ENCODE data around the gene RALGAPA1.
"Not testable (repeated sequence)": the region's sequence is repeated elsewhere in the genome, so short reads cannot be mapped to it uniquely, and the experiment has no call there.

RALGAPA1 gene
- 106 to 128 (median 108) reads per million in 4 donors for total RNA-seq

DNA sequence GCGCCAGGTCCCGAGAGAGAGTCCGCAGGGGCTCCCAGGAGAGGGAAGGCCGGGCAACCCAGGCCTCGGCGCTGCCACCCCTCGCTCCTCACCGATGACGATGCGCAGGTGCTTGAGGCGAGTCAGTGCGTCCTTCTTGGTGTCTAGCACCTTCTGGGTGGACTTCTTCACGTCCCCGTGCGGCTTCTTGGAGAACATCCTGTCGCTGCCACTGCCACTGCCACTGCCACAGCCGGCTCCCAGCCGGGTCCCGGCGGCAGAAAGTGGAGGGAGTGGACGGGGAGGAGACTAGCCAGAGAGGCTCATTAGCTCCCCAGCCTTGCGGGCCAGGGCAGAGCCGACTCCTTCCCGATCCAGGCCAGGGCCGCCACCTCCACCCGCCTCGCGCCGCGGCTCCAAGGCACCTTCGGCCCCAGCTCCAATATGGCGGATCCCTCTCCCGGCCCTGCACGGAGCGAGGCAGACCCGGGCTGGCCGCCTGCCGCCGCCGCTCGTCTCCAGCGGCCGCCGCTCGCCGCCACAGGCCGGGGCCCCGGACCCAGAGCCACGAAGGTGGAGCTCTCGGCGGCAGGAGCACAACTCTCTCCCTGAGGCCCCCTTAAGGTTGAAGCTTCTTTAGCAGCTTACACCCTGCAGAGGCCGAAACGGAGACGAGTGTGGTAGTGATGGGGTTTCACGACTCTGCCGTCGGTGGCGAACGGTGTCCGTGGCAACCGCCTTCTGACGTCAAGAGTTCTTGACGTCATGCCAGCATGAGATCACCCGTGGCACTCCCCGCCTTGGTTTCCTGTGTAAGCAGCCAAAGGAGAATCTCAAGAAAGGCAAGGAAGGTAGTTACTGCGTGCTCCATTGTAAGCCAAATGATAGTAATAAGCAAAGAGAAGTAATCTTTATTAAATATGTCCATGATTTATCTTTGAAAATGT is at the start of gene RALGAPA1:
RALGAPA1 (minus strand) TSS at position 658 of the 926 bp plus-strand sequence; CDS start at position 198, 460 bp downstream.
- DNase-seq, result peak; percentile 88 to 98 (median 92)

DNA sequence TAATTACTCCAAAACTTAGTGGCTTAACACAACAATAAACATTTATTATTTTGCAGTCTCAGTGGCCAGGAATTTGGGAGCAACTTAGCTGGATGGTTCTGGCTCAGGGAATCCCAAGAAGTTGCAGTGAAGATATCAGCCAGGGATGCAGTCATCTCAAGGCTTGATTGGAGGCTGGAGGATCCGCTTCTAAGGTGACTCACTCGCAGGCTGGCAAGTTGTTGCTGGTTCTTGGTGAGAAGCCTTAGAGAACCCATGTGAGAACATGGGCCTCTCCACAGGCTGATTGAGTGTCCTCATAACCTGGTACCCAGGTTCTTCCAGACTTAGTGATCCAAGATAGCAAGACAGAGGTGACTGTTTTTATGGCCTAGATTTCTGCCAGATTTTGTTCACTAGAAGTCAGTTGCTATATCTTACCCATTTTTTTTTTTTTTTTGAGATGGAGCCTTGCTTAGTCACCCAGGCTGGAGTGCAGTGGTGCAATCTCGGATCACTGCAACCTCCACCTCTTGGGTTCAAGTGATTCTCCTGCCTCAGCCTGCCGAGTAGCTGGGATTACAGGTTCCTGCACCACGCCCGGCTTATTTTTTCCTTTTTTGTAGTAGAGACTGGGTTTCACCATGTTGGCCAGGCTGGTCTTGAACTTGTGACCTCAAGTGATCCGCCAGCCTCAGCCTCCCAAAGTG is 49.6 kb upstream of the RALGAPA1 start:
- no peak for DNase-seq

DNA sequence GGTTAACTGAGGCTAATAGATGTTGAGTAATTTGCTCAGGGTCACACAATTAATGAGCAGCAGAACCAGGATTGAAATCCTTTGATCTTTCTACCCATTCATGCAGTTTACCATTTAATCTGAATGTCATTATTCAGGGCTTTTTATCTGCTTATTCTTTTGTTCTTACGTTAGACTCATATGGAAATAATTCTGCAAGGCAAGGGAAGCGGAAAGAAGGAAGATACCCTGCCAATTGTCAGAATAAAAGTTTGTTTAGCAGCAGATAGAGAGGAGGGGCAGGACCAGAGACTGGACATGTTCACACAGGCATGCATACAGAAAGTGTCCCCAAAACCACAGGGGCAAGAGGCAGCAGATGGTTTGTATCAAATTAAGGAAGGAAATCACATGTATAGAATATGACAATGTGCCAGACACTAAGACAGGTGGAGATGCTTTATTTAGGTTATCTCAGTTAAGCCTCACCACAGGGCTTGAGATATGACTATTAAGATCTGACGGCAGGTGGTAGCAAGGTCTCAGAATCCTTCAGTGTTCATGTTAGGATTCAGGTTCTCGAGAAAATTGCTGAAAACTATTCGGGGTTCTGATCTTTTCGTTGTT is 46.9 kb upstream of the RALGAPA1 start:
- DNase-seq, result no peak

DNA sequence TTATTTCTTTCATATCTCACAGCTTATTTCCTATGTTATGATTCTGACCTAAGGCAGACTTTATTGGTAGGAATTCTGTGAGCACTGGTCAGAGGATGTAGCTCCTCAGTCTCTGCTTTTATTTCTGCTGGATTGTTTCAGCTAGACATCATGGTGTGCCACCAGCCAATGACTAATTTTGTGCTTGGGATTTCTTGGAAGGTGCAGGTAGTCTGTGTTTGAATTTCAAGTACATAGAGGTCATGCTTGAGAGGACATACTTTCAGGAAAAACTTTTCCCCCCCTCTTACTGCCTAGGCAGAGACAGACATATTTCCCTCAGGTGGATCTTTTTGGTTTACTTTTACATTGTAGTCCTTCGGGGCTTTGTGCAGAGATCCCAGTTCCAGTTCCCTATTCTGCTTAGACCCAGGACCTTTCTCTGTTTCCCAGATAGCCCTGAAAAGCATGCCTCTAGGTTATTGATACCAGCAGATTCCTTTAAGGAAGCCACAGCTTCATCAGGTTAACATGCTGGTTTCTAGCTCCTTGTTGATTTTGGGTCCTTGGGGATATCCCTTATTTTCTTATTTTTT is 45.7 kb upstream of the RALGAPA1 start:
- no peak for DNase-seq

DNA sequence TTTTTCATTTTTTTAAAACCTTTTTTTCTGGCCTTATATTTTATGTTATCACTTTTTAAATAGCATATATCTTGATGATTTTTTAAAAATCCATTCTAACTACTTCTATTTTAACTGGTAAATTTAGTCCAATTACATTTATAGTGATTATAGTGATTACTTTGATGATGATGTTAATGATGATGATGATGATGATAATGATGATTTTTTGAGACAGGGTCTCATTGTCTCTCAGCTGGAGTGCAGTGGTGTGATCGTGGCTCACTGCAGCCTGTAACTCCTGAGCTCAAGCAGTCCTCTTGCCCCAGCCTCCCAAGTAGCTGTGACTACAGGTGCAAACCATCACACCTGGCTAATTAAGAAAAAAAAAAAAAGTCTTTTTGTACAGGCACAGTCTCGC is 44.1 kb upstream of the RALGAPA1 start:
- no peak for DNase-seq

DNA sequence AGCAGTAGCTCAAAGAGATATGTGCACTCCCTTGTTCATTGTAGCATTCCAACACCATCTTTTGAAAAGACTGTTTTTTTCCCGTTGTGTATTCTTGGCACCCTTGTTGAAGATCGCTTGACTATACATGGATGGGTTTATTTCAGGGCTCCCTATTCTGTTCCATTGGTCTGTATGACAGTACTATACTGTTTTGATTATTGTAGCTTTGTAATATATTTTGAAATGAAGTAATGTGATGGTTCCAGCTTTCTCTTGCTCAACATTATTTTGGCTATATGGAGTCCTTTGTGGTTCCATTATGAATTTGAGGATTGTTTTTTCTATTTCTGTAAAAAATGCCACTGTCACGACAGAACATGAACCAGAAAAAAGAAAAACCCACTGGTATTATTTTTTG is 42.7 kb upstream of the RALGAPA1 start:
- no peak for DNase-seq

DNA sequence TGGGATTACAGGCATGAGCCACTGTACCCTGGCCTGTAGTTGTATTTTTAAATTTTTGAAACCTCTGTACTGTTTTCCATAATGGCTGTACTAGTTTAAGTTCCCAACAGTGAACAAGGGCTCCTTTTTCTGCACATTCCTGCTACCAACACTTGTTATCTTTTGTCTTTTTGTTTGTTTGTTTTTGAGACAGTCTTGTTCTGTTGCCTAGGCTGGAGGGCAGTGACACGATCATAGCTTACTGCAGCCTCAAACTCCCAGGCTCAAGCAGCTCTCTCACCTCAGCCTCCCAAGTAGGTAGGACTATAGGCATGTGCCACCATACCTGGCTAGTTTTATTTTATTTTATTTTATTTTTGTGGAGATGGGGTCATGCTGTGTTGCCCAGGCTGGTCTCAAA is 40.0 kb upstream of the RALGAPA1 start:
- no peak for DNase-seq

DNA sequence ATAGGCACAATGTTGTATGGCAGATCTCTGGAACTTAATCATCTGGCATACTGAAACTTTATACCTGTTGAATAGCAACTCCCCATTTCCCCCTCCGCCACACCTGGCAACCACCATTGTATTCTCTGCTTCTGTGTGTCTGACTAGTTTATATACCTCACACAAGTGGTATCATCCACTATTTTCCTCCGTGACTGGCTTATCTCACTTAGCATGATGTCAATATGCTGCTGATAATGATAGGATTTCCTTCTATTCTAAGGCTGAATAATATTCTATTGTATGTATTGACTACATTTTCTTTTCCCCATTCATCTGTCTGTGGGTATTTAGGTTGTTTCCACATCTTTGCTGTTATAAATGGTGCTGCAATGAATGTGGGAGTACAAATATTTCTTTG is 38.5 kb upstream of the RALGAPA1 start:
- no peak for DNase-seq

DNA sequence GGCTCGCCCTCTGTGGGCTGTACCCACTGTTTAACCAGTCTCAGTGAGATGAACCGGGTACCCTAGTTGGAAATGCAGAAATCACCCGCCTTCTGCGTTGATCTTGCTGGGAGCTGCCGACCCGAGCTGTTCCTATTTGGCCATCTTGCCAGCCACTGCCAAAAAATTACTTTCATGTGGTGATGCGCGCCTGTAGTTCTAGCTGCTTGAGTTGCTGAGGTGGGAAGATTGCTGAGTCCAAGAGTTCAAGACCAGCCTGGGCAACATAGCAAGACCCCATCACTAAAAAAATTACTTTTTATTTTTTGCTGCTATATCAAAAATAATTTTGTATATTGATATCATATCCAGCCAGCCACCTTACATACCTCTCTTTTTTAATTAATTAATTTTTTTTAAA is 35.4 kb upstream of the RALGAPA1 start:
- no peak for DNase-seq

DNA sequence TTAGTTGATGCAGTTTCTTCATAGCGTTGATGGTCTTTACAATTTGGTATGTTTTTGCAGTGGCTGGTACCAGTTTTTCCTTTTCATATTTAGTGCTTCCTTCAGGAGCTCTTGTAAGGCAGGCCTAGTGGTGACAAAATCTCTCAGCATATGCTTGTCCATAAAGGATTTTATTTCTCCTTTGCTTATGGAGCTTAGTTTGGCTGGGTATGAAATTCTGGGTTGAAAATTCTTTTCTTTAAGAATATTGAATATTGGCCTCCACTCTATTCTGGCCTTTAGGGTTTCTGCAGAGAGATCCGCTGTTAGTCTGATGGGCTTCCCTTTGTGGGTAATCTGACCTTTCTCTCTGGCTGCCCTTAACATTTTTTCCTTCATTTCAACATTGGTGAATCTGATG is 33.1 kb upstream of the RALGAPA1 start:
- not testable (repeated sequence) for DNase-seq

DNA sequence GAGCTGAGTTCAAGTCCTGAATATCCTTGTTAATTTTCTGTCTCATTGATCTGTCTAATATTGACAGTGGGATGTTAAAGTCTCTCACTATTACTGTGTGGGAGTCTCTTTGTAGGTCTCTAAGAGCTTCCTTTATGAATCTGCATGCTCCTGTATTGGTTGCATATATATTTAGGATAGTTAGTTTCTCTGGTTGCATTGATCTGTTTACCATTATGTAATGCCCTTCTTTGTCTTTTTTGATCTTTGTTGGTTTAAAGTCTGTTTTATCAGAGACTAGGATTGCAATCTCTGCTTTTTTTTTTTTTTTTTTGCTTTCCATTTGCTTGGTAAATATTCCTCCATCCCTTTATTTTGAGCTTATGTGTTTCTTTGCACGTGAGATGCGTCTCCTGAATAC is 32.6 kb upstream of the RALGAPA1 start:
- not testable (repeated sequence) for DNase-seq

DNA sequence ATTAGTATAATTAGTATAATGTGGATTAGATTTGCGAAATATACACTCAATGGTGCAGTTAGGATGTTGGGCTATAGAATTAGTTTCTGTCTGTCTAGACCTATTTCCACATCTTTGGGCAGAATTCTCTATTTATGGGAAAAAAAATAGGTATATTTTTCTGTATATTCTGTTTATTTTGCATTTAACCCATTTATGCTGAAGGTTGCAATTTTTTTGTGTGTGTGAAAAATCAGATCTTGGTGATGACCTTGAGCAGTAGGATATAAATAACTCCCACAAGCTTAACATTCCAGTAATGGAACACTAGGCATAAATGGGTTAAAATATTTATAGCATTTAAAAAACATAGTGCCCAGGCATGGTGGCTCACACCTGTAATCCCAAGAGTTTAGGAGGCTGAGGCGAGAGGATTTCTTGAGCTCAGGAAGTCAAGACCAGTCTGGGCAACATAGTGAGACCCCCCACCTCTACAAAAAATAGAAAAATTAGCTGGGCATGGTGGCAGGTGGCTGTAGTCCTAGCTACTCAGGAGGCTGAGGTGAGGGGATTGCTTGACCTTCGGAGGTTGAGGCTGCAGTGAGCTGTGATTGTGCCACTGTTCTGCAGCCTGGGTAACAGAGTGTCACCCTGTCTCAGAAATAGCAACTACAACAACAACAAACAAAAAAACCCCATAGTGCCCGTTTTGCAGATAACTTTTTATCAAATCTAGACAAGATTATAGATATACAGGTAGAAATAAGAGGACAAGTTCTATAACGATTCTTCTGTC is 26.3 kb upstream of the RALGAPA1 start:
- no peak for DNase-seq

DNA sequence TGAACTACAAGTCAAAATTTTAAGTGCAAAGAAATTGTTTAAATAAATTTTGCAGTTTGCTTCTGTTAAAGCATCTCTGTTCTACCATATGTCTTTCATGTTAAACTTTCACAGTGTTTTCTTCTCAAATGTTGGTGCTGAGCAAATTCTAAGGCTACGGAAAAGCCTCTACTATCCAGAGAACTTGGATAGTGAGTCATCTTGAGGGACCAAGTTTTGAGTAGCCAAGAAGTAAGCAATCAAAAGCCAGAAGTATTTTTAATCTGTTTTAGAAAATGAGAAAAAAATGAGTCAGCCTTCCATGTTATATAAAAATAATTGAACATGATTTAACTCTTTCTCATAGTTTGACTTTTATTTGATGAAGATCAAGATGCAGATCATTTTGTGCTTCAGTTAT is 20.4 kb upstream of the RALGAPA1 start:
- DNase-seq, result no peak

DNA sequence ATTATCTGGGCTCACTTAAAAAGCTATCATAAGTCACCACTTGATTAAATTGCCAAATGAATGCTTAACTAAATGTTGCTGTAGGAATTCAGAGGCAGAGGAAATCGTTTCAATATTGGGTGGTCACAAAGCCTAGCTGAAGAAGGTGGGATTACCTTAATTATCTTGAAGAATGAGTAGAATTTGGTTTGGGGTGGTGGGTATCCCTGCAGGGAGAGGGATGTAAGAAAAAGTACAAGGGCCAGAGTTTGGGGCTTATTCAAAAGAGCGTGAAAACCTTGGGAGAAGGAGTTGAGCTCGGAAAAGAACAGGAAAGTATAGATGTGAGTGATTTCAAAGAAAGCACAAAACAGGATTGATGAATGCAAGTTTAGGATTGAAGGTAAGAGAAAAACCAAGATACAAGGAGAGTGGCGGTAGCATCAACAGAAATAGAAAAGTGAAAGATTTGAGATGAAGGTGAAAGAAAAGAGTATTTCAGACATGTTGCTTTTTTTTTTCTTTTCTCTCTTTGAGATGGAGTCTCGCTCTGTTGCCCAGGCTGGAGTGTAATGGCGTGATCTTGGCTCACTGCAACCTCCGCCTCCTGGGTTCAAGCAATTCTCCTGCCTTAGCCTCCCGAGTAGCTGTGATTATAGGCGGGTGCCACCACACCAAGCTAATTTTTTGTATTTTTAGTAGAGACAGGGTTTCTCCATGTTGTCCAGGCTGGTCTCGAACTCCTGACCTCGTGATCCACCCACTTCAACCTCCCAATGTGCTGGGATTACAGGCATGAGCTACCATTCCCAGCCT is 18.8 kb upstream of the RALGAPA1 start:
- no peak for DNase-seq

DNA sequence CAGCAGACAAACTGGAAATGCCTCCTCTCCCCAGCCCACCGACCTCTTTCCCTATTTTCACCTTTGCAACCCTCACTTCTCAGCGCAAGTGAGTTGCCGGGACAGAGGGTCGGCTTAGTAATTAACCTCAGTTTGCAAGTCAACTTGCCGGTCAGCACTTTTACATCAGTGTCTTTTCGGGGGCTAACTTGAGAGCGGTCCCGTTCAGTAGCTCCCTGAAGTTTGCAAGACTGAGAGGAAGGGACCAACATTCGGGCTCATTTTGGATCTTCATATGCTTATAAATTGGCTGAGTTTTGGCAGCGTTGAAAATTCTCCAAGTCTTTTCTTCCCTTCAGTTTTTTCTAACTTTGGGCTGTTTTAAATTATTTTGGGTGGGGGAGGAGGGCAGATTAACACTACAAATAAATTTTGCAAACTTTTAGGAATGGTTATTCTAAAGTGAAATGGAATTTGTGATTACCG is 17.9 kb upstream of the RALGAPA1 start:
- DNase-seq, result no peak

DNA sequence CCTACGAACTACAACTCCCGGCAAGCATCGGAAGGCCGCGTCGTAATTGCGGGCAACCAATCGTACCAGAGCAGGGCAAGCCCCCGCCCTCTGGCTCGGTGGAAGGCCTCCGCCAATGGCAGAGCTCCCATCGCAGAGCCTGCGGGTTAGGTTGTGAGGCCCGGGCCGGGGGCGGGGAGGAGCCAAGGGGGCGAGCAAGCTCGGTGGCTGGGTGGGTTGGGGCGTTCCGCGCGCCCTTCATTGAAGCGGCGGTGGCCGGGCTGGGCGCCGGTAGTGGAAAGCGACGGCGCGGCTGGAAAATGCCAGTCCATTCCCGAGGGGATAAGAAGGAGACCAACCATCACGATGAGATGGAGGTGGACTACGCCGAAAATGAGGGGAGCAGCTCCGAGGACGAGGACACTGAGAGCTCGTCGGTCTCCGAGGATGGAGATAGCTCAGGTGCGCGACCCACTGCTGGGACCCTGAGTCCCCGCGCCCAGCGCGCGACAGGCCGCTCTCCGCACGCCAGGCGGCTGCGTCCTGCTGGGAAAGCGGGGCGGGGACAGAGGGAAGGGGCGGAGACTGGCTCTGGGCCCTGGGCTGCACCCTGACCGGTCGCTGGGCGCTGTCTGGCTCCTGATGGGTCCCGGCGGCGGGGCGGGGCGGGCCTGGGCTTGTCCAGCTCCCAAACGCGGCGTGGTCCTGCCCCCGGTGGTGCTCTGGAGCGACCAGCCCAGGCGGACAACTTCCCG is 17.3 kb upstream of the RALGAPA1 start, which contains the start of gene BRMS1L:
BRMS1L (plus strand) TSS at position 121 of the 734 bp plus-strand sequence; CDS start at position 300, 179 bp downstream.
- peak; percentile 91 to 98 (median 95) for DNase-seq

DNA sequence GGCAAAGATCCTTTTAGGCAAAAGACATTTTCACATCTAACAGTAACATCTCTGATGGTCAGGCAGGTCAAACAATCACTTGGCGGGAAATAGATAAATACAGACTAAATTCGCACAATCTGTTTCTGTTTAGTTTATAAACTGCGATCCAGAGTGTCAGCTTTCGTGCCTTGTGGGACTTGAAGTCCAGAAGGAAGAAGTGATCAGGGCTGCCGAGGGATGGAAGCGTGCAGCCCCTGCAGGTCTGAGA is 16.8 kb upstream of the RALGAPA1 start:
- no peak for DNase-seq

DNA sequence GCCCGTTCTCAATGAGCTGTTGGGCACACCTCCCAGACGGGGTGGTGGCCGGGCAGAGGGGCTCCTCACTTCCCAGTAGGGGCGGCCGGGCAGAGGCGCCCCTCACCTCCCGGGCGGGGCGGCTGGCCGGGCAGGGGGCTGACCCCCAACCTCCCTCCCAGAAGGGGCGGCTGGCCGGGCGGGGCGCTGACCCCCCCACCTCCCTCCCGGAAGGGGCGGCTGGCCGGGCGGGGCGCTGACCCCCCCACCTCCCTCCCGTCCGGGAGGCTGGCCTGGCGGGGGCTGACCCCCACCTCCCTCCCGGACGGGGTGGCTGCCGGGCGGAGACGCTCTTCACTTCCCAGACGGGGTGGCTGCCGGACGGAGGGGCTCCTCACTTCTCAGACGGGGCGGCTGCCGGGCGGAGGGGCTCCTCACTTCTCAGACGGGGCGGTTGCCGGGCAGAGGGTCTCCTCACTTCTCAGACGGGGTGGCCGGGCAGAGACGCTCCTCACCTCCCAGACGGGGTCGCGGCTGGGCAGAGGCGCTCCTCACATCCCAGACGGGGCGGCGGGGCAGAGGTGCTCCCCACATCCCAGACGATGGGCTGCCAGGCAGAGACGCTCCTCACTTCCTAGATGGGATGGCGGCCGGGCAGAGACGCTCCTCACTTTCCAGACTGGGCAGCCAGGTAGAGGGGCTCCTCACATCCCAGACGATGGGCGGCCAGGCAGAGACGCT is 15.5 kb upstream of the RALGAPA1 start:
- not testable (repeated sequence) for DNase-seq

DNA sequence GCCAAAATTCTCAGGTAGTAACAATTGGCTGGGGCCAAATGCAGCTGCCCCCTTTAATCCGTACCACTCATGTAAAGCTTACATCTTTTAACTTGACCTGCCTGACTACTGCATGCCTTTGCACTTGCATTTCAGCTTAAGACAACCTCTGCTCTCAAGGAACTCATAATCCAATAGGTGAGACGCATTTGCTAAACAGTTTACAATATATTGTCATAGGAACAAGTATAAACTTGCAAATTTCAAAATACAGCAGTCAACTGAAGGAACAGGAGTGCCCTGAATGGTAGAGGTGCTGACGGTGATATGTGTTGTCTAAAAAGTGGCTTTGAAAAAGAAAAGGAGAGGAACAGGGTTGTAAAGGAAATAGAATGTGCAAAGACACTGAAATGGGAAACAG is 13.4 kb upstream of the RALGAPA1 start:
- DNase-seq, result no peak

Data from T-helper 1 cell (primary cell).